ENCODE data around the gene RTN4. TPM values are rescaled to one million over a fixed set of nuclear protein-coding genes. Genes with fewer than 3 reads are reported as not detected.

The RTN4 gene
- polyA plus RNA-seq, 3 donors: 111 to 163 (median 158) TPM

DNA sequence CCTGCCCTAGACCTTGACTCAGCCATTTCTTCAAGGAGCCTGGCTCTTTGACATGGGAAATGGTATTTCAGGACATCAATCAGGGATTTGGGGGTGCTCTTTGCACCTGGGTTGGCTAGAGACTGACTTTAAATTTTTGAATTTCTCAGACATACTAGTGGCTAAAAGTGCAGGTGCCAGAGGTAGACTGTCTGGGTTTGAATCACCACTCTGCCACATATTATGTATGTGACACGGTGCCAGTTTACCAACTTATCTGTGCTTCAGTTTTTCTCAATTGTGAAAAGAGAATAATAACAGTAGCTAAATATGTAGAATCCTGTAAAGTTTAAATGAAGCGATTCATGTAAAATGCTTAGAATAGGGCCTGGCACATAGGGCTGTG, 49.2 kb upstream of the RTN4 start:
- no peak for DNase-seq
- no CpG with 5 or more reads among the region's 2 CpGs for WGBS (ENCODE audit: insufficient coverage)
- Mint-ChIP-seq H3K36me3 (no peaks in the 10 kb centered on the region), H3K4me1 (peaks cover 19% of the 10 kb centered on the region), H3K27me3 (ENCODE audit: low read depth in 3 of 3) (no peaks in the 10 kb centered on the region), H3K4me3 (no peak overlapping the region), H3K27ac (peak overlapping the region in 5 of 7 donors; percentile 83 to 90 (median 87)), H3K9me3 (no peaks in the 10 kb centered on the region)
- H3K4me1 ChIP-seq (ENCODE audit: control insufficient read depth in 1 of 2, insufficient read depth in 2 of 2, low read length in 2 of 2): peaks cover 33 to 69% of the 10 kb centered on the region in 2 donors
- H3K79me2 ChIP-seq (ENCODE audit: insufficient read depth, low read length): no peaks in the 10 kb centered on the region
- no peaks in the 10 kb centered on the region for H3K27me3 ChIP-seq (ENCODE audit: control insufficient read depth in 2 of 2, insufficient read depth in 2 of 2, low read length in 2 of 2)
- no peak overlapping the region for H3K9ac ChIP-seq (ENCODE audit: insufficient read depth, low read length, poor library complexity, severe bottlenecking)
- peak overlapping the region in 1 of 3 experiments; percentile 59 for H3K4me3 ChIP-seq (replicated peaks in 1 of 3; ENCODE audit: low read depth in 2 of 3, low read length in 3 of 3)
- H4K20me1 ChIP-seq (ENCODE audit: insufficient read depth, low read length): no peaks in the 10 kb centered on the region
- TF ChIP-seq, protein P1, sequence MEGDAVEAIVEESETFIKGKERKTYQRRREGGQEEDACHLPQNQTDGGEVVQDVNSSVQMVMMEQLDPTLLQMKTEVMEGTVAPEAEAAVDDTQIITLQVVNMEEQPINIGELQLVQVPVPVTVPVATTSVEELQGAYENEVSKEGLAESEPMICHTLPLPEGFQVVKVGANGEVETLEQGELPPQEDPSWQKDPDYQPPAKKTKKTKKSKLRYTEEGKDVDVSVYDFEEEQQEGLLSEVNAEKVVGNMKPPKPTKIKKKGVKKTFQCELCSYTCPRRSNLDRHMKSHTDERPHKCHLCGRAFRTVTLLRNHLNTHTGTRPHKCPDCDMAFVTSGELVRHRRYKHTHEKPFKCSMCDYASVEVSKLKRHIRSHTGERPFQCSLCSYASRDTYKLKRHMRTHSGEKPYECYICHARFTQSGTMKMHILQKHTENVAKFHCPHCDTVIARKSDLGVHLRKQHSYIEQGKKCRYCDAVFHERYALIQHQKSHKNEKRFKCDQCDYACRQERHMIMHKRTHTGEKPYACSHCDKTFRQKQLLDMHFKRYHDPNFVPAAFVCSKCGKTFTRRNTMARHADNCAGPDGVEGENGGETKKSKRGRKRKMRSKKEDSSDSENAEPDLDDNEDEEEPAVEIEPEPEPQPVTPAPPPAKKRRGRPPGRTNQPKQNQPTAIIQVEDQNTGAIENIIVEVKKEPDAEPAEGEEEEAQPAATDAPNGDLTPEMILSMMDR (IDR thresholded peaks at IDR 0.05): no peak
- H3K9me3 ChIP-seq (replicated peaks in 1 of 2; ENCODE audit: control insufficient read depth in 1 of 2, insufficient read depth in 1 of 2, low read length in 2 of 2): no peaks in the 10 kb centered on the region
- peak overlapping the region; percentile 74 for H3K4me2 ChIP-seq (replicated peaks; ENCODE audit: extremely low read depth, low read length, poor library complexity, severe bottlenecking)
- H3K27ac ChIP-seq (ENCODE audit: low read depth in 1 of 2, low read length in 2 of 2): peak overlapping the region; percentile 38 to 87
- no peaks in the 10 kb centered on the region for H3K36me3 ChIP-seq (replicated peaks in 1 of 2; ENCODE audit: control insufficient read depth in 1 of 2, insufficient read depth in 2 of 2, low read length in 2 of 2)
- intact Hi-C loops (cut with micrococcal nuclease): no loop called here
- H2AFZ ChIP-seq (ENCODE audit: insufficient read depth, low read depth, low read length, poor library complexity, severe bottlenecking): peak overlapping the region; percentile 35

DNA sequence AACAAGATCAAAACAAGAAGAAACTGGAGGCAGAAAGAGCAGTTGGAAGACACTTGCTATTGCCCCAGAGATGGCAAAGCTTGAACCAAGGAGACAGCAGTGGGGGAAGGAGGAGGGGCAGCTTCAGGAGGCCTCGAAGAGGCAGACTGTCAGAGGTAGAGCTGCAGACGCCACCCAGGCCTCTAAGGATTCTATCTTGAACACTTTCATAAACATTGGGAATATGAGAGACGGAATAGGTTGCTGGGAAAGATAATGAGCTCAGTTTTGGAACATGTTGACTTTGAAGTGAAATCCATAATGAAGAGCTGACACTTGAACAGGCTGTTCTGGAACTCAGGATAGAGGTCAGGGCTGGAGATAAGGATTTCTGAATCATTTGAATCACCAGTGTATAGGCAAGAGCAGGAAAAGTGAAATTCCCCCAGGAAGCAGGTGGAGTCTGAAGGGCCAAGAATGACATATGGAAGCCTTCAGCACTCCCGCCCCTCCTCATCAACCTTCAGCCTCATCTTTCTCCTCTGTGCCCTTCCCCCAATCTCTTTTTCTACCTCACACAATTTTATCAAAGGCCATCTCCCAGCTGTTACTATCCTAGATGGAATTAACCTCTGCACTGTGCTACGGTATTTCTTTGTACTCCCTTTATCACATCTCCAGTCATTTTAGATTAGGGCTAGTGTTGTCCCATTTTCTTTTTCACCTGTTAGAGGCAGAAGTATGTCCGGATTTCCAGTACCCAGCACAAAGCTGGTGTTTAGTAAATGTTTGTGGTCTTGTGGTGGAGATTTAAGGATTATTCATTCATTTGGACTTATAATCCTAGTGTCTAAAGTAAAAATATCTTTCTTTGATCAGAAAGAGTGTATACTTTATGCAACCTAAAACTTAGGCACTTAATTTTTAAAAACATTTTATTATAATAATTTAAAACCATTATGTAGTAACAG, 47.5 kb upstream of the RTN4 start:
- Mint-ChIP-seq H3K9me3 (no peaks in the 10 kb centered on the region), H3K27ac (no peak overlapping the region), H3K4me3 (no peak overlapping the region), H3K4me1 (peaks cover 21% of the 10 kb centered on the region), H3K27me3 (ENCODE audit: low read depth in 3 of 3) (no peaks in the 10 kb centered on the region), H3K36me3 (no peaks in the 10 kb centered on the region)
- H3K79me2 ChIP-seq (ENCODE audit: insufficient read depth, low read length): no peaks in the 10 kb centered on the region
- H3K4me1 ChIP-seq (ENCODE audit: control insufficient read depth in 1 of 2, insufficient read depth in 2 of 2, low read length in 2 of 2): peaks cover 41 to 71% of the 10 kb centered on the region in 2 donors
- no peak overlapping the region for H3K9ac ChIP-seq (ENCODE audit: insufficient read depth, low read length, poor library complexity, severe bottlenecking)
- no peak overlapping the region for H3K27ac ChIP-seq (ENCODE audit: low read depth in 1 of 2, low read length in 2 of 2)
- no peaks in the 10 kb centered on the region for H4K20me1 ChIP-seq (ENCODE audit: insufficient read depth, low read length)
- no peak overlapping the region for H3K4me3 ChIP-seq (replicated peaks in 1 of 3; ENCODE audit: low read depth in 2 of 3, low read length in 3 of 3)
- no peaks in the 10 kb centered on the region for H3K27me3 ChIP-seq (ENCODE audit: control insufficient read depth in 2 of 2, insufficient read depth in 2 of 2, low read length in 2 of 2)
- no peak overlapping the region for H3K4me2 ChIP-seq (replicated peaks; ENCODE audit: extremely low read depth, low read length, poor library complexity, severe bottlenecking)
- no peak overlapping the region for H2AFZ ChIP-seq (ENCODE audit: insufficient read depth, low read depth, low read length, poor library complexity, severe bottlenecking)
- TF ChIP-seq, protein P1 (IDR thresholded peaks at IDR 0.05): no peak
- DNase-seq: no peak
- intact Hi-C loops (cut with micrococcal nuclease): no loop called here
- WGBS (ENCODE audit: insufficient coverage): 85% methylated on average over 2 of the region's 6 CpGs
- no peaks in the 10 kb centered on the region for H3K9me3 ChIP-seq (replicated peaks in 1 of 2; ENCODE audit: control insufficient read depth in 1 of 2, insufficient read depth in 1 of 2, low read length in 2 of 2)
- no peaks in the 10 kb centered on the region for H3K36me3 ChIP-seq (replicated peaks in 1 of 2; ENCODE audit: control insufficient read depth in 1 of 2, insufficient read depth in 2 of 2, low read length in 2 of 2)
